SJCRH30 (cell line): ENCODE data around the gene WNT5A. TPM values are rescaled to one million over a fixed set of nuclear protein-coding genes. Genes with fewer than 3 reads are reported as not detected.
"Not testable (repeated sequence)": the region's sequence is repeated elsewhere in the genome, so short reads cannot be mapped to it uniquely, and the experiment has no call there.

Source experiments
- DNase-seq, 2 experiments: peaks; one replicate each; pipeline ENCODE4 v3.0.0-alpha.2; 2015 to 2020
- H3K27ac ChIP-seq: fragments of 250-450 bp; sonication (Bioruptor Pico); 2 replicates; pipeline ENCODE4 v1.5.1; 2020; ENCODE audit warnings: mild to moderate bottlenecking, moderate library complexity
- H3K27me3 ChIP-seq: fragments of 250-450 bp; sonication (Bioruptor Pico); 2 replicates; pipeline ENCODE4 v1.5.1; 2020; ENCODE audit warnings: mild to moderate bottlenecking, moderate library complexity
- H3K36me3 ChIP-seq: fragments of 250-450 bp; sonication (Bioruptor Pico); 2 replicates; pipeline ENCODE4 v1.5.1; 2020; ENCODE audit warnings: mild to moderate bottlenecking, moderate library complexity
- H3K4me1 ChIP-seq: fragments of 250-450 bp; sonication (Bioruptor Pico); 2 replicates; pipeline ENCODE4 v1.5.1; 2020; ENCODE audit warnings: mild to moderate bottlenecking, moderate library complexity
- H3K4me3 ChIP-seq: fragments of 250-450 bp; sonication (Bioruptor Pico); 2 replicates; pipeline ENCODE4 v1.5.1; 2020; ENCODE audit warnings: mild to moderate bottlenecking, moderate library complexity
- H3K9me3 ChIP-seq: fragments of 250-450 bp; sonication (Bioruptor Pico); replicated peaks from 2 replicates; pipeline ENCODE4 v1.5.1; 2020; ENCODE audit warnings: mild to moderate bottlenecking, moderate library complexity
- total RNA-seq: library from RNA; depleted of rRNA; stranded (reverse); fragments of >200 nt; shearing (Covaris generic); gene quantifications from 2 replicates; pipeline ENCODE4 v1.2.3, GENCODE V29; 2014

WNT5A gene
- total RNA-seq, 1 experiment from 2014 or later = 34.6 TPM

- no peaks in the 10 kb centered on the region for H3K27me3 ChIP-seq
- H3K4me3 ChIP-seq = no peak overlapping the region
- H3K9me3 ChIP-seq = no peaks in the 10 kb centered on the region
- DNase-seq = no peak
- H3K27ac ChIP-seq = no peak overlapping the region
- H3K4me1 ChIP-seq = peaks cover 1% of the 10 kb centered on the region; the same call in 1 of the 2 replicates
- H3K36me3 ChIP-seq = no peaks in the 10 kb centered on the region
Observed at GRCh38 chr3:55515550-55516246, 28.6 kb upstream of the WNT5A start.

DNA sequence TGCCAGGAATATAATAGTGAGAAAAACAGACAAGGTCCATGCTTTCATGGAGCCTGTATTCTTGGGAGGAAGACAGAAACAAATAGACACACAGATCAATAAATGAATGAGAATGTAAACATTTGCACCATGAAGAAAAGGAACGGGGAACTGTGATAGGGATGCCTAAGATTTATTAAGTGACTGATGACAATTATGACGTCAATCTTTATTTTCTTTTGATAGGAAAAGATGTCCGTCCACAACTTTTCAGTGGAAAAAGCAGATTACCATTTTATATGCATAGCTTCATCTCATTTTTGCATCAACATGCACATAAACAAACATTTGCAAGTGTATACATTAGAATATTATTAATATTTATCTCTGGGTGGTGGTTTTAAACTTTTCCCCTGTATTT, 27.9 kb upstream of the WNT5A start:
- DNase-seq = no peak
- no peaks in the 10 kb centered on the region for H3K9me3 ChIP-seq
- no peaks in the 10 kb centered on the region for H3K27me3 ChIP-seq
- H3K4me3 ChIP-seq = no peak overlapping the region
- no peaks in the 10 kb centered on the region for H3K4me1 ChIP-seq
- H3K36me3 ChIP-seq = no peaks in the 10 kb centered on the region
- H3K27ac ChIP-seq = no peak overlapping the region

DNA sequence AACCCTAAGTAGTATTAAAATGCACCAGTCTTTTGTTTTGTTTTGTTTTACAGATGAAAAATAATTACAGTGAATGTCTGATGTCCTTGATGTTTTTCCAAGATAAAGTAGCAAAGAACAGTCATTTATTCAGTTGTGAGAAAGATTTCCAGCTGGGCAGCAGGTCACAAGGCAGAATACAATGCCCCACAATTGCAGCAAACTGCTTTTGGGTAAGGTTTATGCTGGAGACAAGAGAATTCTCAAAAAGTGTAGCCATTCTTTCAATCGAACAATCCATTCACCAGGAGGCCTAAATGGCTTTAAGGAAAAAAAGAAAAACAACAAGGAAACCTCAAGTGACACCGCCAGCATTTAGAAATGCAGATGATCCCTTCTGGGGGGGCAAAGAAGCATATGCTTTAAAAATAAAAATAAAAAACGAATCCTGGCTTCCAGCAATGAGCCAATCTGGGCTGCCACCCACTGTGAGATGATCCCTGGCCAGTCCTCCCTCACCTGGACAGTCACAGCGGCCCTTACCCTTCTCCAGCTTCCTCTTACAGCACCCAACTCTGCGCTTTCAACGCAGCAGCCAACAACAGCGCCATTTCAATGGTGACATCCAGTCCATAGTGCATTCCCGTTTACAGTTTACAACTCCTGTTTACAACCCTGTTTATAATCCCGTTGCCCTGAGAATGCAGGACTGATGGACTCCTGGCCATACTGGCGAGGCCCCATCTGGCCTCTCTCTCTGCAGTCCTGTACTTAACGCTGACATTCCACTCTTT, 25.7 kb upstream of the WNT5A start:
- no peak for DNase-seq
- no peaks in the 10 kb centered on the region for H3K36me3 ChIP-seq
- no peak overlapping the region for H3K4me3 ChIP-seq
- H3K27me3 ChIP-seq = no peaks in the 10 kb centered on the region
- no peak overlapping the region for H3K27ac ChIP-seq
- no peaks in the 10 kb centered on the region for H3K9me3 ChIP-seq
- no peaks in the 10 kb centered on the region for H3K4me1 ChIP-seq

GRCh38 chr3:55511895-55512570, 24.9 kb upstream of the WNT5A start:
- Histone ChIP-seq H3K27ac (no peak overlapping the region), H3K27me3 (no peaks in the 10 kb centered on the region)
- no peak for DNase-seq

GRCh38 chr3:55508335-55508734, 21.2 kb upstream of the WNT5A start:
- H3K36me3 ChIP-seq = no peaks in the 10 kb centered on the region
- H3K9me3 ChIP-seq = no peaks in the 10 kb centered on the region
- no peak overlapping the region for H3K27ac ChIP-seq
- no peaks in the 10 kb centered on the region for H3K27me3 ChIP-seq
- DNase-seq = no peak
- H3K4me3 ChIP-seq = no peak overlapping the region
- no peaks in the 10 kb centered on the region for H3K4me1 ChIP-seq

More at GRCh38 chr3:55511895-55512570, 24.9 kb upstream of the WNT5A start:
- Histone ChIP-seq H3K36me3 (no peaks in the 10 kb centered on the region), H3K4me3 (no peak overlapping the region), H3K4me1 (no peaks in the 10 kb centered on the region), H3K9me3 (no peaks in the 10 kb centered on the region)

GRCh38 chr3:55507808-55508207, 20.7 kb upstream of the WNT5A start:
- Histone ChIP-seq H3K27me3 (no peaks in the 10 kb centered on the region), H3K4me3 (no peak overlapping the region), H3K9me3 (no peaks in the 10 kb centered on the region), H3K27ac (no peak overlapping the region), H3K36me3 (no peaks in the 10 kb centered on the region), H3K4me1 (no peaks in the 10 kb centered on the region)
- DNase-seq = no peak

GRCh38 chr3:55505776-55506175, 18.7 kb upstream of the WNT5A start:
- H3K27me3 ChIP-seq = no peaks in the 10 kb centered on the region

GRCh38 chr3:55505102-55505501, 18.0 kb upstream of the WNT5A start:
- H3K36me3 ChIP-seq, H3K9me3 ChIP-seq, H3K27ac ChIP-seq, H3K4me3 ChIP-seq, H3K27me3 ChIP-seq, H3K4me1 ChIP-seq: not testable (repeated sequence)
- DNase-seq = peak in 1 of 2 experiments; percentile 25

More at GRCh38 chr3:55505776-55506175, 18.7 kb upstream of the WNT5A start:
- peak in 1 of 2 experiments; percentile 20 for DNase-seq
- H3K36me3 ChIP-seq = no peaks in the 10 kb centered on the region
- no peaks in the 10 kb centered on the region for H3K4me1 ChIP-seq
- no peak overlapping the region for H3K4me3 ChIP-seq
- H3K9me3 ChIP-seq = no peaks in the 10 kb centered on the region
- no peak overlapping the region for H3K27ac ChIP-seq

DNA sequence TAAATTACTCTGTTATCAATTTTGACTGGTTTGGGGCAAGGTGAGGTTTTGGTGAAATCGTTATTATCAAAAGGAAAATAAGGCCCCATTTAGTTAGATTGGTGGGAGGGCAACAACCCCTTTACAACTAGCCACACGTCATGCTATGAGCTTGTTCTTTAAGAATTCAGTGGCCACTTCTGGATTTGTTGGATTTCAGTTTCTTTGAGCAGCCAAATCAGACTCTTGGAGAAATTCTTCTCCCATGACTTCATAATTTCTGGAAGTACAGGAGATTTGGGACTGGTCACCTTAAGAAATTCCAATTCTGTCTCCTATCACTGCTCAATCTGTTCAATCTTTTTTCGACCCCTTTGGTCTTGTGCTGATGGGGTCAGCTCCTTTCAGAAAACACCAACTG, 14.8 kb upstream of the WNT5A start:
- H3K4me1 ChIP-seq = no peaks in the 10 kb centered on the region
- H3K36me3 ChIP-seq = no peaks in the 10 kb centered on the region
- no peak overlapping the region for H3K27ac ChIP-seq
- DNase-seq = no peak
- H3K9me3 ChIP-seq = no peaks in the 10 kb centered on the region
- no peak overlapping the region for H3K4me3 ChIP-seq
- H3K27me3 ChIP-seq = no peaks in the 10 kb centered on the region

DNA sequence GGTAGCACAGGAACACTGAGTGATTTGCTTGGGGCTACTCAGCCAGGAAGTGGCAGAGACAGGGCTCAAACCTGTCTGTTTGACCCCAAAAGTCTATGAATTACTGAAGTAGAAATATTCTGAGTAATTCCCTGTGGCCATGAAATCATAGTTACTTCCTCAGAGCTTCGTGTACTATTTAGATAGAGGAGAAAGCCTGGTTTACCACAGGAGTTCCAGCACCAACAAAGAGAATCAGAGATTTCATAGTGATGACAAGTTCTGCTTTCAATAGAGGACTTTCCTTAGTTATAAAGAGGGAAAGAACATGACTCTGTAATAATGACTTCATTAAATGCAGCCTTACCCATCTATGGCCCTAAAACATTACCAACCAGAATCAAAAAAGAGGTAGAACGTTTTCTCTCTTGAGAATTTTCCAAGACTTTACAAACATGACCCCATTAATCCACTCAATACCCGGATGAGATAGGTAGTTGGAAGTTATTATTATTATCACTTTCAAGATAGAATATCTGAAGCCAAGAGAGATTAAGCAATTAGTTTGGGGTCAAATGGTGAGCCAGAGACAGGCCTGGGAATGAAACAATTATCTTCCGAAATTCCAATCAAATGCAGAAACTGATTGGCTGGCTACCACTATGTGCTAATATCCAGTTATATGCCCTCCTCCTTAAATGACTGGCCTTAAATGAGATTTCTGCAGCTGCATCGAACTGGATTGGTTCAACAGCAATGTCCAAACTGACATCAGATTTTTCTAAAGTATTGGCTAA, 13.6 kb upstream of the WNT5A start:
- no peaks in the 10 kb centered on the region for H3K9me3 ChIP-seq
- no peaks in the 10 kb centered on the region for H3K4me1 ChIP-seq
- no peak for DNase-seq
- H3K4me3 ChIP-seq = no peak overlapping the region
- no peak overlapping the region for H3K27ac ChIP-seq
- no peaks in the 10 kb centered on the region for H3K36me3 ChIP-seq
- no peaks in the 10 kb centered on the region for H3K27me3 ChIP-seq

- DNase-seq = no peak
- Histone ChIP-seq H3K36me3 (no peaks in the 10 kb centered on the region), H3K9me3 (no peaks in the 10 kb centered on the region), H3K4me3 (no peak overlapping the region), H3K4me1 (0 out of 2 replicates have a peak, but pooled peaks cover 3% of the 10 kb centered on the region), H3K27me3 (no peaks in the 10 kb centered on the region), H3K27ac (no peak overlapping the region)
Observed at GRCh38 chr3:55498520-55498919, 11.4 kb upstream of the WNT5A start.

DNA sequence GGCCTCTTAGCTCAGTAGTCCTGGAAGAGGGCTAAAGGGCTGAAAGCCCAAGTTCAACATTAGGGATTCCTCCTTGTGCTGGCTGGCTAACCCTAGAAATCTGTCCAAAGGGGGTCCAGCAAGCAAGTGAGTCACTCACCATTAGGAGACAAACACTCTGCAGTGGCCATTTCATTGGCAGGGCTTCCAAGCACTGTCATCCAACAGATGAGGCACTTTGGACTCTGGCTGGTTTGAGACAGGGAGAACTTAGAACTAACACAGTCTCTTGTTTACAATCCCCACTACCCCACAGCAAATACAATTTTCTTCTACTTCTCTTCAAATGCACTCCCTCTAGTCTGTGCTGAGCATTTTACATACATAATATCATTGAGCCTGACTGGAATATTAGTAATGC, 10.1 kb upstream of the WNT5A start:
- Histone ChIP-seq H3K4me3 (no peak overlapping the region), H3K27ac (no peak overlapping the region), H3K27me3 (no peaks in the 10 kb centered on the region), H3K9me3 (no peaks in the 10 kb centered on the region), H3K4me1 (0 out of 2 replicates have a peak, but pooled peaks cover 3% of the 10 kb centered on the region), H3K36me3 (no peaks in the 10 kb centered on the region)
- DNase-seq = no peak

DNA sequence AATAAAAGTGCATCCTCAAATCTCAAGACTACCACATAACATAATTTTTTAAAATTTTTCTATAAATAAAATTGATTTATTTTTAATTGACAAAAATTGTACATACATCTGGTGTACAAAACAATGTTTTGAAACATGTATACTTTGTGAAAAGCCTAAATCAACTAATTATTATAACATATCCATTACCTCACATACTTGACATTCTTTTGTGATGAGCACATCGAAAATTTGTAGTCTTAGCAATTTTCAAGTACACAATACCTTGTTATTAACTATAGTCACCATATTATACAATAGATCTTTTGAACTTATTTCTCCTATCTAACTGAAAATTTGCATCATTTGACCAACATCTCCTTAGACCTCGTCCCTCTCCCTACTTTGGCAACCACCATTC, 7.9 kb upstream of the WNT5A start:
- Histone ChIP-seq H3K36me3 (no peaks in the 10 kb centered on the region), H3K4me1 (peaks cover 20% of the 10 kb centered on the region), H3K27me3 (no peaks in the 10 kb centered on the region), H3K4me3 (no peak overlapping the region), H3K9me3 (no peaks in the 10 kb centered on the region), H3K27ac (no peak overlapping the region)
- no peak for DNase-seq

GRCh38 chr3:55492976-55493375, 5.9 kb upstream of the WNT5A start:
- no peak for DNase-seq
- no peak overlapping the region for H3K4me3 ChIP-seq
- H3K27me3 ChIP-seq = no peaks in the 10 kb centered on the region
- H3K27ac ChIP-seq = no peak overlapping the region
- H3K4me1 ChIP-seq = peaks cover 22% of the 10 kb centered on the region
- H3K9me3 ChIP-seq = no peaks in the 10 kb centered on the region
- no peaks in the 10 kb centered on the region for H3K36me3 ChIP-seq
